Natural killer cell (primary cell): ENCODE data around the gene ROBO1. TPM values are rescaled to one million over a fixed set of nuclear protein-coding genes. Genes with fewer than 3 reads are reported as not detected.

Experiments used
- ATAC-seq, 3 donors: fragments of 150-1000 bp in 2 of 3; fragments of 200-7000 bp in 1 of 3; cut with Tn5 transposase; 1 replicate in 1 of 3; 2 replicates in 2 of 3; pipeline ENCODE4 v1.10.0; 2021; ENCODE audit warnings: mild to moderate bottlenecking in 2 of 3, moderate library complexity in 2 of 3
- DNase-seq, 2 donors: peaks; one replicate each; pipeline versions ENCODE4 v3.0.0 to v3.0.0-alpha.2; 2013 to 2021; ENCODE audit warnings: mixed read lengths in 1 of 2
- H3K27ac ChIP-seq: one replicate; pipeline ENCODE4 v1.5.1; 2013; ENCODE audit warnings: mild to moderate bottlenecking, low read length
- H3K27me3 ChIP-seq: one replicate; pipeline ENCODE4 v1.6.1; 2013; ENCODE audit warnings: low read length; ENCODE audit not compliant: control insufficient read depth, insufficient read depth
- H3K36me3 ChIP-seq: one replicate; pipeline ENCODE4 v1.6.1; 2013; ENCODE audit warnings: low read length; ENCODE audit not compliant: control insufficient read depth, insufficient read depth
- H3K4me1 ChIP-seq: one replicate; pipeline ENCODE4 v1.6.1; 2013; ENCODE audit warnings: low read length; ENCODE audit not compliant: control insufficient read depth, insufficient read depth
- H3K4me3 ChIP-seq: one replicate; pipeline ENCODE4 v1.5.1; 2013; ENCODE audit warnings: low read length
- H3K9me3 ChIP-seq: one replicate; pipeline ENCODE4 v1.6.1; 2013; ENCODE audit warnings: low read length; ENCODE audit not compliant: control insufficient read depth, insufficient read depth
- H3K27ac Mint-ChIP-seq, 2 donors: one replicate each; pipeline ENCODE4 v1.8.0; 2022; ENCODE audit warnings: mild to moderate bottlenecking in 2 of 2, mixed read lengths in 2 of 2, moderate library complexity in 1 of 2
- H3K27me3 Mint-ChIP-seq, 2 donors: one replicate each; pipeline ENCODE4 v1.8.0; 2022; ENCODE audit warnings: low read depth in 2 of 2, mixed read lengths in 2 of 2
- H3K36me3 Mint-ChIP-seq: one replicate; pipeline ENCODE4 v1.8.0; 2022; ENCODE audit warnings: mixed read lengths
- H3K4me1 Mint-ChIP-seq, 2 donors: one replicate each; pipeline ENCODE4 v1.8.0; 2022; ENCODE audit warnings: mixed read lengths in 2 of 2
- H3K4me3 Mint-ChIP-seq: one replicate; pipeline ENCODE4 v1.8.0; 2022; ENCODE audit warnings: mild to moderate bottlenecking, moderate library complexity, mixed read lengths
- H3K9me3 Mint-ChIP-seq, 2 donors: one replicate each; pipeline ENCODE4 v1.8.0; 2022; ENCODE audit warnings: mixed read lengths in 2 of 2
- CTCF ChIP-seq: fragments of 200-600 bp; IDR thresholded peaks from one replicate; pipeline ENCODE4 v1.8.0; 2022; ENCODE audit warnings: antibody characterized with exemption
- WGBS: methylation state at CpG from one replicate; pipeline ENCODE4 v1.1.7; 2013; ENCODE audit warnings: missing lambda C conversion rate; ENCODE audit not compliant: insufficient coverage; 5-methylcytosine and 5-hydroxymethylcytosine counted together
- intact Hi-C: fragments of 100-400 bp; cut with micrococcal nuclease; formaldehyde crosslinking; loops from one replicate; pipeline ENCODE4 v1.14.2; 2022
- total RNA-seq, 4 donors: library from RNA; stranded (reverse); fragments of 120-200 nt in 1 of 4; gene quantifications; one replicate each; pipeline versions ENCODE4 v1.2.3 to v1.2.4, GENCODE V29; 2013 to 2022

ROBO1 gene
- total RNA-seq, 3 donors from 2014 or later (not counting 1 experiment from before 2014, with no cell fraction given): 0.07 TPM; not detected in 2

DNA sequence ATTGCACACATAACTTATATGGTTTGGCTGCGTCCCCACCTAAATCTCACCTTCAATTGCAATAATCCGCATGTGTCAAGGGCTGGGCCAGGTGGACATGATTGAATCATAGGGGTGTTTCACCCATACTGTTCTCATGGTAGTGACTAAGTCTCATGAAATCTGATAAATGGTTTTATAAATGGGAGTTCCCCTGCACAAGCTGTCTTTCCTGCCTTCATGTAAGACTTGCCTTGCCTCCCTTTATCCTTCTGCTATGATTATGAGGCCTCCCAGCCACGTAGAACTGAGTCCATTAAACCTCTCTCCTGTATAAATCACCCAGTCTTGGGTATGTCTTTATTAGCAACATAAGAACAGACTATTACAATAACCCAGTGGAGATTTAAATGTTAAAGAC lies 653.9 kb downstream of the ROBO1 start:
- 77% methylated on average over 2 of the region's 3 CpGs for WGBS
- ATAC-seq: no peak
- no peaks in the 10 kb centered on the region for H3K4me1 Mint-ChIP-seq
- no peak for DNase-seq
- H3K27ac Mint-ChIP-seq: no peak overlapping the region
- H3K9me3 Mint-ChIP-seq: peaks cover 7 to 12% of the 10 kb centered on the region in 2 donors
- no peaks in the 10 kb centered on the region for H3K4me1 ChIP-seq
- no peak for TF ChIP-seq CTCF
- H3K27me3 ChIP-seq: no peaks in the 10 kb centered on the region
- H3K27me3 Mint-ChIP-seq: no peaks in the 10 kb centered on the region
- H3K36me3 ChIP-seq: no peaks in the 10 kb centered on the region
- peaks cover 3% of the 10 kb centered on the region for H3K9me3 ChIP-seq
- H3K27ac ChIP-seq: no peak overlapping the region
- no peak overlapping the region for H3K4me3 ChIP-seq
- intact Hi-C loops: no loop called here
- no peak overlapping the region for H3K4me3 Mint-ChIP-seq
- peaks cover 8% of the 10 kb centered on the region for H3K36me3 Mint-ChIP-seq

DNA sequence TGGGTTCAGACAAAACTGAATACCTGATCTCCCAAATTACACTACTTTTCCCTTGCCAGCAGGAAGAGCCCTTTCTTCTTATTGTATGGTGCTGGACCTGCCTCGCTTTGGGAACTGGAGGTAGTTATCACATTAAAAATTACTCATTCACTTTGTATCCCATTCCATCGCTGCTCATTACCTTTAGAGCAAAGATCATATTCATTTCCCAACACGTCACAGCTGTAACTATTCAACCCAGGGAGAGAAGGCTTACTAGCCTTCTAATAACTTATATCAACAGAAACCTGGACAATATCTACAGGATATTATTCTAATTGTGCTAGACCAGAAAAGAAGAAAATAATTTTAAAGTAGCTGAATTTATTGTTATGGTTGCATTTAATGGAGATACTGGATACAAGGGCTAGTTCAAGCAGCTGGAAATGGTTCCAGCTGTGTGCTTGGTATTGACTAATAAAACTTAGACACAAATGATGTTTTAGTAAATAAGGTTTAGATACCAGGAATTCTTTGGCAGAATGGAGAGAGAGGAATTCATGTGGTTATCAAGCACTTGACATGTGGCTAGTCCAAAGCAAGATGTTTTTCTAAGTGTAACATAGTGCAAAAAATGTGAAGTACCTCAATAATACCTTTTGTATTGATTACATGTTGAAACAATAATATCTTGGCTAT lies 656.3 kb downstream of the ROBO1 start:
- H3K9me3 Mint-ChIP-seq: peaks cover 7 to 12% of the 10 kb centered on the region in 2 donors
- peaks cover 8% of the 10 kb centered on the region for H3K36me3 Mint-ChIP-seq
- no peaks in the 10 kb centered on the region for H3K9me3 ChIP-seq
- no peaks in the 10 kb centered on the region for H3K27me3 Mint-ChIP-seq
- no peaks in the 10 kb centered on the region for H3K4me1 ChIP-seq
- no peaks in the 10 kb centered on the region for H3K27me3 ChIP-seq
- ATAC-seq (no peak), DNase-seq (no peak)
- no peak overlapping the region for H3K4me3 Mint-ChIP-seq
- no peaks in the 10 kb centered on the region for H3K36me3 ChIP-seq
- H3K4me1 Mint-ChIP-seq: no peaks in the 10 kb centered on the region
- WGBS: 73% methylated on average over 3 of the region's 3 CpGs
- H3K27ac Mint-ChIP-seq: no peak overlapping the region
- intact Hi-C loops: no loop called here
- no peak overlapping the region for H3K4me3 ChIP-seq
- no peak overlapping the region for H3K27ac ChIP-seq
- no peak for TF ChIP-seq CTCF

DNA sequence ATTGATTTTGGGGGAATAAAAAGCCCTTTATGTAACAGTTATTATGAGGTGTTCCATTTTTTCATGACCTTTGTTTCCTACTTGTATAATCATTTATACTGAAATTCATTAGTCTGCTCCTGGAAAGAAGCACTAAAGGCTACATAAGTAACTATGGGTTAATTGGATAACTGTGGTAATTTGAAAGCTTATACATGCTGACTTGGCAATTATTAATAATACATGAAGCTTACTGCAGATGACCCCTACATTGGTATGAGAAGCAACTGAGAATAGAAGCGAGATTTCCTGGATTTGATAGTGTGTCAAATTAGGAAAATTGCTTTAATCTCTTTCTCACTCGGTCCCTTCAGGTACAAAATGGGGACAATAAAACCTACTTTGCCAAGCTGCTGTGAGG lies 658.0 kb downstream of the ROBO1 start:
- WGBS: 97% methylated on average over 2 of the region's 2 CpGs
- DNase-seq (no peak), ATAC-seq (no peak)
- H3K27me3 ChIP-seq: no peaks in the 10 kb centered on the region
- intact Hi-C loops: no loop called here
- Mint-ChIP-seq H3K9me3 (peaks cover 7 to 12% of the 10 kb centered on the region in 2 donors), H3K36me3 (peaks cover 8% of the 10 kb centered on the region), H3K27ac (no peak overlapping the region), H3K27me3 (no peaks in the 10 kb centered on the region), H3K4me1 (no peaks in the 10 kb centered on the region), H3K4me3 (no peak overlapping the region)
- H3K4me3 ChIP-seq: no peak overlapping the region
- no peaks in the 10 kb centered on the region for H3K9me3 ChIP-seq
- no peak overlapping the region for H3K27ac ChIP-seq
- H3K36me3 ChIP-seq: no peaks in the 10 kb centered on the region
- no peak for TF ChIP-seq CTCF
- no peaks in the 10 kb centered on the region for H3K4me1 ChIP-seq

GRCh38 chr3:79103307-79103706 lies 664.5 kb downstream of the ROBO1 start:
- WGBS: 99% methylated on average over 3 of the region's 5 CpGs
- no peaks in the 10 kb centered on the region for H3K4me1 Mint-ChIP-seq
- no peak overlapping the region for H3K4me3 Mint-ChIP-seq
- TF ChIP-seq CTCF: no peak
- Histone ChIP-seq H3K27me3 (no peaks in the 10 kb centered on the region), H3K9me3 (no peaks in the 10 kb centered on the region), H3K4me1 (no peaks in the 10 kb centered on the region), H3K36me3 (no peaks in the 10 kb centered on the region), H3K4me3 (no peak overlapping the region), H3K27ac (no peak overlapping the region)
- intact Hi-C loops: no loop called here
- H3K9me3 Mint-ChIP-seq: peaks cover 6 to 8% of the 10 kb centered on the region in 2 donors
- H3K27ac Mint-ChIP-seq: no peak overlapping the region
- ATAC-seq (no peak), DNase-seq (no peak)
- no peaks in the 10 kb centered on the region for H3K36me3 Mint-ChIP-seq
- H3K27me3 Mint-ChIP-seq: no peaks in the 10 kb centered on the region
